Cardiac fibroblast (primary cell): ENCODE results near the gene ELANE.
"Not testable (repeated sequence)": the region's sequence is repeated elsewhere in the genome, so short reads cannot be mapped to it uniquely, and the experiment has no call there.

ENCODE experiments used
- DNase-seq, 2 donors: peaks; one replicate each; pipeline versions ENCODE4 v3.0.0 to v3.0.0-alpha.2; 2010; ENCODE audit warnings: low read depth in 2 of 2
- H3K4me3 ChIP-seq, 2 donors: replicated peaks in 1 of 2; 1 replicate in 1 of 2; 2 replicates in 1 of 2; pipeline ENCODE4 v1.5.1; 2011; ENCODE audit warnings: low read depth in 2 of 2, low read length in 2 of 2, mild to moderate bottlenecking in 2 of 2, moderate library complexity in 1 of 2
- CTCF ChIP-seq: IDR thresholded peaks from one replicate; pipeline ENCODE4 v1.5.1; 2011; ENCODE audit warnings: low read depth, mild to moderate bottlenecking, low read length, inconsistent platforms

ELANE gene

GRCh38 chr19:873084-873483 lies 21.0 kb downstream of the ELANE start:
- DNase-seq: peak; percentile 37 to 38
- TF ChIP-seq CTCF: no peak
- no peak overlapping the region for H3K4me3 ChIP-seq

GRCh38 chr19:873561-874041 lies 21.5 kb downstream of the ELANE start:
- no peak overlapping the region for H3K4me3 ChIP-seq
- DNase-seq: no peak
- no peak for TF ChIP-seq CTCF

- H3K4me3 ChIP-seq: no peak overlapping the region
- DNase-seq: no peak
- no peak for TF ChIP-seq CTCF
Measured at GRCh38 chr19:875265-875879, 23.3 kb downstream of the ELANE start.

GRCh38 chr19:876089-876488 lies 24.0 kb downstream of the ELANE start:
- H3K4me3 ChIP-seq: no peak overlapping the region
- TF ChIP-seq CTCF: no peak

GRCh38 chr19:876780-877314 lies 24.7 kb downstream of the ELANE start:
- no peak for TF ChIP-seq CTCF
- no peak overlapping the region for H3K4me3 ChIP-seq
- no peak for DNase-seq

More at GRCh38 chr19:876089-876488, 24.0 kb downstream of the ELANE start:
- no peak for DNase-seq

- DNase-seq: not testable (repeated sequence)
Measured at GRCh38 chr19:877992-878660, 26.0 kb downstream of the ELANE start.

GRCh38 chr19:878751-879561 lies 26.9 kb downstream of the ELANE start:
- not testable (repeated sequence) for DNase-seq, H3K4me3 ChIP-seq

More at GRCh38 chr19:877992-878660, 26.0 kb downstream of the ELANE start:
- not testable (repeated sequence) for H3K4me3 ChIP-seq
